Measurements from ENCODE around the gene COL9A3.

Gene COL9A3

GRCh38 chr20:62887860-62888239, 71.0 kb downstream of the COL9A3 start:
- H3K9ac ChIP-seq: no peak overlapping the region
- no peak for TF ChIP-seq CTCF (IDR thresholded peaks at IDR 0.05)
- H3K36me3 ChIP-seq (ENCODE audit: control insufficient read depth, insufficient read depth, low read length): no peaks in the 10 kb centered on the region
- peaks cover 2% of the 10 kb centered on the region for H3K79me2 ChIP-seq
- no peaks in the 10 kb centered on the region for H3K9me3 ChIP-seq (ENCODE audit: control insufficient read depth, low read length)
- H3K27me3 ChIP-seq (ENCODE audit: control insufficient read depth, insufficient read depth, low read length): no peaks in the 10 kb centered on the region
- no peak overlapping the region for H2AFZ ChIP-seq
- no peaks in the 10 kb centered on the region for H3K4me1 ChIP-seq
- H3K27ac ChIP-seq: no peak overlapping the region
- no peak overlapping the region for H3K4me2 ChIP-seq (ENCODE audit: low read length)
- H3K4me3 ChIP-seq (ENCODE audit: low read depth, low read length): no peak overlapping the region

GRCh38 chr20:62888406-62888805, 71.6 kb downstream of the COL9A3 start:
- no peak overlapping the region for H3K4me2 ChIP-seq (ENCODE audit: low read length)

GRCh38 chr20:62888910-62889309, 72.1 kb downstream of the COL9A3 start:
- Histone ChIP-seq H3K4me1 (no peaks in the 10 kb centered on the region), H3K9ac (no peak overlapping the region), H3K4me2 (ENCODE audit: low read length) (no peak overlapping the region), H3K27ac (no peak overlapping the region), H3K27me3 (ENCODE audit: control insufficient read depth, insufficient read depth, low read length) (no peaks in the 10 kb centered on the region), H3K4me3 (ENCODE audit: low read depth, low read length) (no peak overlapping the region), H3K9me3 (ENCODE audit: control insufficient read depth, low read length) (no peaks in the 10 kb centered on the region), H2AFZ (no peak overlapping the region), H3K36me3 (ENCODE audit: control insufficient read depth, insufficient read depth, low read length) (no peaks in the 10 kb centered on the region), H3K79me2 (peaks cover 2% of the 10 kb centered on the region)
- no peak for TF ChIP-seq CTCF (IDR thresholded peaks at IDR 0.05)

More at GRCh38 chr20:62888406-62888805, 71.6 kb downstream of the COL9A3 start:
- no peak for TF ChIP-seq CTCF (IDR thresholded peaks at IDR 0.05)
- H3K4me1 ChIP-seq: no peaks in the 10 kb centered on the region
- H3K9ac ChIP-seq: no peak overlapping the region
- no peaks in the 10 kb centered on the region for H3K27me3 ChIP-seq (ENCODE audit: control insufficient read depth, insufficient read depth, low read length)
- H3K9me3 ChIP-seq (ENCODE audit: control insufficient read depth, low read length): no peaks in the 10 kb centered on the region
- H3K4me3 ChIP-seq (ENCODE audit: low read depth, low read length): no peak overlapping the region
- H2AFZ ChIP-seq: no peak overlapping the region
- no peaks in the 10 kb centered on the region for H3K36me3 ChIP-seq (ENCODE audit: control insufficient read depth, insufficient read depth, low read length)
- H3K27ac ChIP-seq: no peak overlapping the region
- peaks cover 2% of the 10 kb centered on the region for H3K79me2 ChIP-seq

- no peaks in the 10 kb centered on the region for H3K27me3 ChIP-seq (ENCODE audit: control insufficient read depth, insufficient read depth, low read length)
- no peak overlapping the region for H3K27ac ChIP-seq
- H3K4me2 ChIP-seq (ENCODE audit: low read length): no peak overlapping the region
- no peak overlapping the region for H2AFZ ChIP-seq
- H3K4me3 ChIP-seq (ENCODE audit: low read depth, low read length): no peak overlapping the region
- no peak overlapping the region for H3K9ac ChIP-seq
- no peaks in the 10 kb centered on the region for H3K9me3 ChIP-seq (ENCODE audit: control insufficient read depth, low read length)
- no peaks in the 10 kb centered on the region for H3K4me1 ChIP-seq
- H3K36me3 ChIP-seq (ENCODE audit: control insufficient read depth, insufficient read depth, low read length): no peaks in the 10 kb centered on the region
- TF ChIP-seq CTCF (IDR thresholded peaks at IDR 0.05): no peak
- peaks cover 2% of the 10 kb centered on the region for H3K79me2 ChIP-seq
Observed at GRCh38 chr20:62889411-62889810, 72.6 kb downstream of the COL9A3 start.

GRCh38 chr20:62889871-62890270, 73.0 kb downstream of the COL9A3 start:
- H3K27ac ChIP-seq: no peak overlapping the region
- no peak for TF ChIP-seq CTCF (IDR thresholded peaks at IDR 0.05)
- H3K4me1 ChIP-seq: no peaks in the 10 kb centered on the region
- H3K36me3 ChIP-seq (ENCODE audit: control insufficient read depth, insufficient read depth, low read length): no peaks in the 10 kb centered on the region
- H2AFZ ChIP-seq: no peak overlapping the region
- H3K9me3 ChIP-seq (ENCODE audit: control insufficient read depth, low read length): no peaks in the 10 kb centered on the region
- no peaks in the 10 kb centered on the region for H3K27me3 ChIP-seq (ENCODE audit: control insufficient read depth, insufficient read depth, low read length)
- no peak overlapping the region for H3K4me2 ChIP-seq (ENCODE audit: low read length)
- H3K9ac ChIP-seq: no peak overlapping the region
- no peak overlapping the region for H3K4me3 ChIP-seq (ENCODE audit: low read depth, low read length)
- H3K79me2 ChIP-seq: peaks cover 2% of the 10 kb centered on the region

Measured in parathyroid adenoma (tissue), 2 donors.